Measurements from ENCODE around the gene SYAP1. TPM values are rescaled to one million over a fixed set of nuclear protein-coding genes. Genes with fewer than 3 reads are reported as not detected.

Gene SYAP1
- total RNA-seq, 4 donors from 2014 or later = 10.6 to 26.4 (median 16.9) TPM

DNA sequence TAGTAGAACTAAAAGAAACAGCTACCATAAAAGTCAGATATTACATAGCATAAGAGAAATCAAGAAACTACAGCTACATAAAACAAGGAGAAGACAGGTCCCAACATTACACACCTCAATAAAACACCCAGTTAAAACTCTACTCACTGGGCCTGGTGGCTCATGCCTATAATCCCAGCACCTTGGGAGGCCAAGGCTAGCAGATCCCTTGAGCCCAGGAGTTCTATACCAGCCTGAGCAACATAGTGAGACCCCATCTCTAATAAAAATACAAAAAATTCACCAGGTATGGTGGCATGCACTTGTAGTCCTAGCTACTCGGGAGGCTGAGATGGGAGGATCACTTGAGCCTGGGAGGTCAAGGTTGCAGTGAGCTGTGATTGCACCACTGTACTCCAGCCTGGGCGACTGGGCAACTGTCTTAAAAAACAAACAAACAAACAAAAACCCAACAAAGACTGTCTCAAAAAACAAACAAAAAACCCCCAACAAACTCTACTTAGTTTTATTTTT lies 51.6 kb downstream of the SYAP1 start:
- no peaks in the 10 kb centered on the region for H3K4me1 ChIP-seq
- no peaks in the 10 kb centered on the region for H3K27me3 ChIP-seq
- ATAC-seq (no peak), DNase-seq (no peak)
- in situ Hi-C loops (cut with MboI; ENCODE audit: low sequenced_read_pairs in 4 of 4) = no loop called here
- no peaks in the 10 kb centered on the region for H3K36me3 ChIP-seq
- H3K4me3 ChIP-seq = no peak overlapping the region
- H3K27ac ChIP-seq = no peak overlapping the region
- H3K9me3 ChIP-seq = no peaks in the 10 kb centered on the region
- TF ChIP-seq POLR2A (IDR thresholded peaks at IDR 0.05) = no peak
- TF ChIP-seq, protein P1, sequence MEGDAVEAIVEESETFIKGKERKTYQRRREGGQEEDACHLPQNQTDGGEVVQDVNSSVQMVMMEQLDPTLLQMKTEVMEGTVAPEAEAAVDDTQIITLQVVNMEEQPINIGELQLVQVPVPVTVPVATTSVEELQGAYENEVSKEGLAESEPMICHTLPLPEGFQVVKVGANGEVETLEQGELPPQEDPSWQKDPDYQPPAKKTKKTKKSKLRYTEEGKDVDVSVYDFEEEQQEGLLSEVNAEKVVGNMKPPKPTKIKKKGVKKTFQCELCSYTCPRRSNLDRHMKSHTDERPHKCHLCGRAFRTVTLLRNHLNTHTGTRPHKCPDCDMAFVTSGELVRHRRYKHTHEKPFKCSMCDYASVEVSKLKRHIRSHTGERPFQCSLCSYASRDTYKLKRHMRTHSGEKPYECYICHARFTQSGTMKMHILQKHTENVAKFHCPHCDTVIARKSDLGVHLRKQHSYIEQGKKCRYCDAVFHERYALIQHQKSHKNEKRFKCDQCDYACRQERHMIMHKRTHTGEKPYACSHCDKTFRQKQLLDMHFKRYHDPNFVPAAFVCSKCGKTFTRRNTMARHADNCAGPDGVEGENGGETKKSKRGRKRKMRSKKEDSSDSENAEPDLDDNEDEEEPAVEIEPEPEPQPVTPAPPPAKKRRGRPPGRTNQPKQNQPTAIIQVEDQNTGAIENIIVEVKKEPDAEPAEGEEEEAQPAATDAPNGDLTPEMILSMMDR (IDR thresholded peaks at IDR 0.05 in 4 of 5, conservative IDR thresholded peaks at IDR 0.05 in 1 of 5) = no peak
- intact Hi-C loops (cut with DNase I; ENCODE audit: low total_unique reads) = no loop called here

DNA sequence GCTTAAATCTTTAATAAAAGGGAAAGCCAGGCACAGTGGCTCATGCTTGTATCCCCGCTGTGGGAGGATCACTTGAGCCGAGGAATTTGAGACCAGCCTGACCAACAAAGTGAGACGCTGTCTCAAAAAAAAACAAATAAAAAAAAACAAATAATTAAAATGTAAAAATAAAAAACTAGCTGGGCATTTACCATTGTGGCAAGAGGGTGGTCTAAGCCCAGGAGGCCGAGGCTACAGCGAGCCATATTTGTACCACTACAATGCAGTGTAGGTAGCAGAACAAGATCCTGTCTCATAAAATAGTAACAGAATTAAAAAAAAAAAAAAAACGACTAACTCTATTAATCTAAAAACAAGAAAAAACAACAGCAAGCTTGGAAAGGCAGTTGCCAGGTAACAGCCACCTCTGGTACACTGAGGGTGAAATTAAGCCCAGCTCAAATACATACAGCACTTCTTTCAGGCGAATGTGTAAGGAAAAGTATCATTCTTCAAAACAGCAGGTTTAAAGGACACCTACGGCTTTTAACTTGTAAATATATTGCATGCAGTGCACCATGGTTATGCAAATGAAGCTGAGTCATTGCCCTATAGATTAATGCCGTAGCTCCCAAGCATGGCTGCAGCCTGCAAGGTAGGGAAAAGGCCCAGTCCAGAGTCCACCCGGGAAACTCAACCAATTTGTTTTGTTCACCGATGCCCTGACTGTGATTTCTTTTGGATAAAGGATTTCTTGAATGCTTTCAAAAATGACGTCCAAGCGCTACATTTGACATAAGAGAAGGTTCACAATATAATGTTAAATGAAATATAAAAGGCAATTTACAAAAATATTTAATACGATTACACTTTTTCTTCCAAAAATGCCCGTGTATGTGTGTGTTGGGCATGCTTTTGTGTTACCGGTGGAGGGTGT lies 52.3 kb downstream of the SYAP1 start:
- intact Hi-C loops (cut with DNase I; ENCODE audit: low total_unique reads) = no loop called here

DNA sequence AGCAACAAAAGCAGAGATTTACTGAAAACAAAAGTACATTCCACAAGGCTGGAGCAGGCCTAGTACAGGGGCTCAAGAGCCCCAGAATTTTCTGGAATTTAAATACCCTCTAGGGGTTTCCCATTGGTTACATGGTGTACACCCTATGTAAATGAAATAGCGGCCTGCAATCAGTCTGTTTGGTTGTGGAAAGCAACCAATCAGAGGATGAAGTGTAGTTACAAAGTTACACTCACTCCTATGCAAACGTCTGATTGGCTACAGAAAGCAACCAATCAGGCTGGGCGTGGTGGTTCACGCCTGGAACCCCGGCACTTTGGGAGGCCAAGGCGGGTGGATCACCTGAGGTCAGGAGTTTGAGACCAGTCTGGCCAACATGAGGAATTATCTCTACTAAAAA lies 53.0 kb downstream of the SYAP1 start:
- Histone ChIP-seq H3K36me3 (no peaks in the 10 kb centered on the region), H3K4me3 (no peak overlapping the region), H3K9me3 (no peaks in the 10 kb centered on the region), H3K27ac (no peak overlapping the region), H3K27me3 (no peaks in the 10 kb centered on the region), H3K4me1 (no peaks in the 10 kb centered on the region)
- in situ Hi-C loops (cut with MboI; ENCODE audit: low sequenced_read_pairs in 4 of 4) (no loop called here), intact Hi-C loops (cut with DNase I; ENCODE audit: low total_unique reads) (no loop called here)
- ATAC-seq (no peak), DNase-seq (no peak)
- TF ChIP-seq, protein P1 (IDR thresholded peaks at IDR 0.05 in 4 of 5, conservative IDR thresholded peaks at IDR 0.05 in 1 of 5) = no peak
- no peak for TF ChIP-seq POLR2A (IDR thresholded peaks at IDR 0.05)

More for the DNA sequence above, 52.3 kb downstream of the SYAP1 start:
- ATAC-seq (no peak), DNase-seq (no peak)
- Histone ChIP-seq H3K27me3 (no peaks in the 10 kb centered on the region), H3K9me3 (no peaks in the 10 kb centered on the region), H3K27ac (no peak overlapping the region), H3K36me3 (no peaks in the 10 kb centered on the region), H3K4me3 (no peak overlapping the region), H3K4me1 (no peaks in the 10 kb centered on the region)
- in situ Hi-C loops (cut with MboI; ENCODE audit: low sequenced_read_pairs in 4 of 4) = no loop called here
- TF ChIP-seq, protein P1 (IDR thresholded peaks at IDR 0.05 in 4 of 5, conservative IDR thresholded peaks at IDR 0.05 in 1 of 5) = no peak
- no peak for TF ChIP-seq POLR2A (IDR thresholded peaks at IDR 0.05)

DNA sequence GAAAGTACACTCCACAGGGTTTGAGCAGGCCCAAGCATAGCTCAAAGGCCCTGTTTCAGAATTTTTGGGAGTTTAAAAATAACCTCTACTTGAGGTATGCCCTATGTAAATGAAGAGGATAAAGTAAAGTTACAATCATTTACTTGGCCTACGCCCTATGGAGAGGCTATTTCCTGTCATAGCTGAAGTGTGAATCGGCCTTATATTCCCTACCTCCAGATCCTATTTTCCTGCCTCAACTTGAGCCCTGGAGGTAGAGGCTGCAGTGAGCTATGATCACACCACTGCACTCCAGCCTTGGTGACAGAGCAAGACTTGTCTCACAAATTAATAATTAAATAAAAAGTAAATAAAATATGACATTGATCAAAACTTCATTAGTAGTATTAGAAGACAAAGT lies 55.3 kb downstream of the SYAP1 start:
- no peak for TF ChIP-seq POLR2A (IDR thresholded peaks at IDR 0.05)
- TF ChIP-seq, protein P1 (IDR thresholded peaks at IDR 0.05 in 4 of 5, conservative IDR thresholded peaks at IDR 0.05 in 1 of 5) = no peak
- no peaks in the 10 kb centered on the region for H3K9me3 ChIP-seq
- no peaks in the 10 kb centered on the region for H3K36me3 ChIP-seq
- no peak overlapping the region for H3K27ac ChIP-seq
- DNase-seq = no peak
- ATAC-seq = no peak
- intact Hi-C loops (cut with DNase I; ENCODE audit: low total_unique reads) (no loop called here), in situ Hi-C loops (cut with MboI; ENCODE audit: low sequenced_read_pairs in 4 of 4) (no loop called here)
- no peaks in the 10 kb centered on the region for H3K27me3 ChIP-seq
- H3K4me1 ChIP-seq = no peaks in the 10 kb centered on the region
- H3K4me3 ChIP-seq = no peak overlapping the region
